Activated T-helper 1 cell treated with anti-CD3 and anti-CD28 coated beads, Interleukin-12 subunit alpha, Interleukin-12 subunit beta, Interleukin-2, Interleukin-4 antibody, amounts not matched to agents 30 ng/mL and 10 ng/mL and 1 ng/mL, durations not matched to agents 14 hours and 24 hours and 36 hours (primary cell): ENCODE measurements around the gene HNRNPUL2. TPM values are rescaled to one million over a fixed set of nuclear protein-coding genes. Genes with fewer than 3 reads are reported as not detected.
A peak's percentile ranks its signal among the peaks of the same experiment; 100 is the strongest.
"Not testable (repeated sequence)": the region's sequence is repeated elsewhere in the genome, so short reads cannot be mapped to it uniquely, and the experiment has no call there.

Experiments used
- DNase-seq: peaks from one replicate; pipeline ENCODE4 v3.0.0; 2021; ENCODE audit warnings: low spot score
- H3K27ac Mint-ChIP-seq: one replicate; pipeline ENCODE4 v1.8.0; 2021; ENCODE audit warnings: mild to moderate bottlenecking, mixed read lengths
- H3K27me3 Mint-ChIP-seq: one replicate; pipeline ENCODE4 v1.8.0; 2022; ENCODE audit warnings: mild to moderate bottlenecking, moderate library complexity, mixed read lengths; ENCODE audit not compliant: insufficient read depth
- H3K36me3 Mint-ChIP-seq: one replicate; pipeline ENCODE4 v1.8.0; 2021; ENCODE audit warnings: low read depth, mixed read lengths
- H3K4me1 Mint-ChIP-seq: one replicate; pipeline ENCODE4 v1.8.0; 2021; ENCODE audit warnings: low read depth, mixed read lengths
- H3K4me3 Mint-ChIP-seq: one replicate; pipeline ENCODE4 v1.8.0; 2021; ENCODE audit warnings: mild to moderate bottlenecking, moderate library complexity, mixed read lengths
- H3K9me3 Mint-ChIP-seq: one replicate; pipeline ENCODE4 v1.8.0; 2021; ENCODE audit warnings: mixed read lengths
- intact Hi-C: fragments of 100-400 bp; cut with micrococcal nuclease; formaldehyde crosslinking; loops from one replicate; pipeline ENCODE4 v1.15.1; 2024
- total RNA-seq: library from RNA; stranded (reverse); gene quantifications from 2 replicates; pipeline ENCODE4 v1.2.3, GENCODE V29; 2022

HNRNPUL2 gene
- total RNA-seq, 1 donor from 2014 or later = 53.0 TPM

DNA sequence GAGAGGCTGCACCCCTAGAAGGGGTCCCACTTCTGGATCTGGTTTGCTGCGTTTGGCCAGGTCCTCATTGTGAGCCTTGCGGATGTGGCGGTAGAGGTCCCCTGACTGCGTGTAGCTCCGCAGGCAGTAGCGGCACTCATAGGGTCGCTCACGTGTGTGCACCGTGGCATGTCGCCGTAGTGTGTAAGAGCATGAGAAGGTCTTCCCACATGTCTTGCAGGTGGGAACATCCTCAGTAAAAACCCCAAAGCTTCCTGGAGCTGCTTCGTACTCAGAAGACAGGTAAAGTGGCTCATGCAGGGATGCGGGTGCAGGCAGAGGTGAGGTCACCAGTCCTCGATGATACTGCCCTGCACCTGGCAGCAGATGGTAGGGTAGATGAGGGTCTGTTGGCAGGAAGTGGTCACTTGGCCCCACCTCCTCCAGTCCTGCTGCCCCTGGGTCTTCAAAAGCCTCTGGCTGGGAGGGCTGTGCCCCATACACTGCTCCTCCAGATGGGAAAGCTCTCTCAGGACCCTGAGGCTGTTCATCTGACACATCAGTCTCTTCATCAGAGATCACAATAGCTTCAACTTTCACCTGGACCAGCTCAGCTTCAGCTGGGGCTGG is 25.0 kb upstream of the HNRNPUL2 start:
- H3K9me3 Mint-ChIP-seq = no peaks in the 10 kb centered on the region
- H3K4me1 Mint-ChIP-seq = peaks cover 12% of the 10 kb centered on the region
- no peak overlapping the region for H3K27ac Mint-ChIP-seq
- H3K4me3 Mint-ChIP-seq = peak overlapping the region; percentile 5
- peaks cover 8% of the 10 kb centered on the region for H3K36me3 Mint-ChIP-seq
- no peak for DNase-seq
- H3K27me3 Mint-ChIP-seq = no peaks in the 10 kb centered on the region
- intact Hi-C loops = loop anchor here (5.0 kb wide), 1 partner anchor 140 kb away; the partner anchor contains the start of genes EML3 and ROM1

- intact Hi-C loops = loop anchor here (5.0 kb wide), 1 partner anchor 138 kb away; the partner anchor contains the start of genes EML3 and ROM1
These were observed 22.7 kb upstream of the HNRNPUL2 start for GRCh38 chr11:62749931-62750330.

DNA sequence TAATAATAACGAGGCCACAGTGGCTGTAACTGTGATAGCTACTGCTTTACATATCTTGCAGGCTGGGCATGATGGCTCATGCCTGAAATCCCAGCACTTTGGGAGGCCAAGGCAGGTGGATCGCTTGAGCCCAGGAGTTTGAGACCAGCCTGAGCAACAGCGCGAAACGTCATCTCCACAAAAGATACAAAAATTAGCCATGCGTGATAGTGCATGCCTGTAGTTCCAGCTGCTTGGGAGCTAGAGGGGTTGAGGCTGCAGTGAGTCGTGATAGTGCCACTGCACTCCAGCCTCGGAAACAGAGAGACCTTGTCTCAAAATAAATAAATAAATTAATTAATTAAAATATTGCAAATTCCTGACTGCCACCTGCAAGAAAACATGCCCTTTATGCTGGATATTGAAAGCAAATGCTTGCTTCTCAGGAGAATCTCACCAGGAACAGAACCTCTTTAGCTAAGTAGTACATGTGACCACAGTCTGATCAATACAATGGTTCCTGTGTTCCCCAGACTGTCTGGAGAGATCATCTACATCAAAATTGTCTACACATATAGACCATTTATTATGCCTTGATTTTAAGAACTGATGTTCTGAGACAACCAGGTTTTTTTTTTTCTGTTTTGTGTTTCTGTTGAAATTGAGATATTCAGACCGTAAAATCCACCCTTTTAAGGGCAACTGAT is 20.4 kb upstream of the HNRNPUL2 start:
- H3K4me3 Mint-ChIP-seq = no peak overlapping the region
- H3K4me1 Mint-ChIP-seq = peaks cover 2% of the 10 kb centered on the region
- H3K27ac Mint-ChIP-seq = no peak overlapping the region
- intact Hi-C loops = no loop called here
- no peak for DNase-seq
- no peaks in the 10 kb centered on the region for H3K27me3 Mint-ChIP-seq
- no peaks in the 10 kb centered on the region for H3K9me3 Mint-ChIP-seq
- H3K36me3 Mint-ChIP-seq = peaks cover 8% of the 10 kb centered on the region

More at GRCh38 chr11:62749931-62750330, 22.7 kb upstream of the HNRNPUL2 start:
- H3K27ac Mint-ChIP-seq, H3K36me3 Mint-ChIP-seq, H3K9me3 Mint-ChIP-seq, H3K27me3 Mint-ChIP-seq, DNase-seq, H3K4me3 Mint-ChIP-seq: not testable (repeated sequence)
- H3K4me1 Mint-ChIP-seq = peaks cover 12% of the 10 kb centered on the region

DNA sequence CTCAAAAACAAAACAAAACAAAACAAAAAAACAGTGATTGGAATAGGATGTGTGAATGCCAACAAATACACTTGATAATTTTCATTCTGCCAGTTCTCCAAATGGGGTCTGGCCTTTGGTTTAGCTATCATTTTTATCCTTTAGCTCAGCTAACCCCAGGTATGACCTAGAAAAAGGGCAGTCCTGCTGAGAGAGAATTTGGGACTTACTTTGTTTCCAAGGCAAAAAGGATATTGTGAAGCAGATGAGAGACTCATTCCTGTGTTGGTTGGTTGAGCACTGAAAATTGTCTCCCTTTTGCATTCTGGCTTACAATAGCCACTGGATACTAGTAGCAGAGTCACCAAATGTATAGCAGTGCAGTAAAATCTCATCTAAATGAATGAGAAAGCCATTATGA is 9.9 kb upstream of the HNRNPUL2 start:
- no peak overlapping the region for H3K4me3 Mint-ChIP-seq
- DNase-seq = no peak
- H3K4me1 Mint-ChIP-seq = peaks cover 7% of the 10 kb centered on the region
- peaks cover 22% of the 10 kb centered on the region for H3K36me3 Mint-ChIP-seq
- intact Hi-C loops = no loop called here
- no peak overlapping the region for H3K27ac Mint-ChIP-seq
- no peaks in the 10 kb centered on the region for H3K27me3 Mint-ChIP-seq
- H3K9me3 Mint-ChIP-seq = no peaks in the 10 kb centered on the region

GRCh38 chr11:62732830-62733229 is 5.6 kb upstream of the HNRNPUL2 start:
- Mint-ChIP-seq H3K4me1 (peaks cover 15% of the 10 kb centered on the region), H3K27me3 (no peaks in the 10 kb centered on the region), H3K9me3 (no peaks in the 10 kb centered on the region), H3K27ac (peak overlapping the region; percentile 40), H3K4me3 (no peak overlapping the region), H3K36me3 (peaks cover 17% of the 10 kb centered on the region)
- intact Hi-C loops = loop anchor here (1.0 kb wide), 1 partner anchor 20 kb away; no protein-coding TSS in a partner anchor
- DNase-seq = no peak

DNA sequence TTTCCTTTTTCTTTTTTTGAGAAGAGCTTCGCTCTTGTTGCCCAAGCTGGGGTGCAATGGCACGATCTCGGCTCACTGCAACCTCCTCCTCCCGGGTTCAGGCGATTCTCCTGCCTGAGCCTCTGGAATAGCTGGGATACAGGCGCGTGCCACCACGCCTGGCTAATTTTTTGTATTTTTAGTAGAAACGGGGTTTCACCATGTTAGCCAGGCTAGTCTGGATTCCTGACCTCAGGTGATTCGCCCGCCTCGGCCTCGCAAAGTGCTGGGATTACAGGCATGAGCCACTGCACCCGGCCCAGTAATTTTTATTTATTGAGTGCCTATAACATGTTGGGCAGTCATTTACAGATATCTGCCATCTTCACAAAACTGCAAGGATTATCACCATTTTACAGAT is 2.8 kb upstream of the HNRNPUL2 start:
- intact Hi-C loops, H3K9me3 Mint-ChIP-seq, H3K27me3 Mint-ChIP-seq, DNase-seq, H3K27ac Mint-ChIP-seq: not testable (repeated sequence)
- Mint-ChIP-seq H3K4me1 (peaks cover 23% of the 10 kb centered on the region), H3K36me3 (peaks cover 25% of the 10 kb centered on the region), H3K4me3 (peak overlapping the region; percentile 91)

DNA sequence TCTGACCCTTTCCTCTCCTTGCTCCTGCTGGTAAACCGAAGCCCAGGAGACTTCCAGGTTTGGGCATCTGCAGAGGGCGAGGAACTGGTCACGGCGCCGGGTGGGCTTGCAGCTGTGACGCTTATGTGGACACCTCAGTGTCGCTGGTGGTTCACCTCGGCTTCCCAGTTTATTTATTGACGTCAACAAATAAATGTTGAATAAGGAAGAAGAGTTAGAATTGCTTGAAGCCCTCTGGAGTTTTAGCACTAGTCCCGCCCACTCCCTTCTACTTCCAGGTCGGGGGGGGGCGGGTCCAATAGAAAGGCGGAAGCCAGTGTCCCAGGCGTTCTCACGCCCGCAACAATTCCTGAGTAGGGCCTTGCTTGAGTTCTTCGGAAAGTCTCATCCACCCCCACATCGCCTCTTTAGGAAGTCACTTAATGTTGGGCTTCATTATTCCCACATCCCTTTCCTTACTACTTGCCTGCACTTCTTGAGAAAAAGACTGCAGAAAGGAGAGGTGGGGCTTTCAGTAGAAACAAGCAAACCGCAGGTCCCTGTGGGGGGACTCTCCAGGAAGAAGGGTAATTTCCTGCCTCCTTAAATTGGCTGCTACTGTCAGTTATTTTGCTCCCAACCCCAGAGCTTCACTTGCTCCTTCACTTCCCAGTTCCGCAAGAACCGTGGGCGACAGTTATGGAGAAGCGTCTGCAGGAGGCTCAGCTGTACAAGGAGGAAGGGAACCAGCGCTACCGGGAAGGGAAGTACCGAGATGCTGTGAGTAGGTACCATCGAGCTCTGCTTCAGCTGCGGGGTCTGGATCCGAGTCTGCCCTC is 1.1 kb upstream of the HNRNPUL2 start, which contains the start of gene TTC9C:
Gene TTC9C, plus strand, starts transcription at position 316 of the 818 bp plus-strand sequence. Its CDS starts 363 bp downstream, at position 679.
- peaks cover 37% of the 10 kb centered on the region for H3K36me3 Mint-ChIP-seq
- H3K4me1 Mint-ChIP-seq = peaks cover 39% of the 10 kb centered on the region
- H3K4me3 Mint-ChIP-seq = peak within 1 kb of the TSS; percentile 91
- DNase-seq = peak; percentile 77
- no peaks in the 10 kb centered on the region for H3K9me3 Mint-ChIP-seq
- H3K27me3 Mint-ChIP-seq = no peaks in the 10 kb centered on the region
- H3K27ac Mint-ChIP-seq = peak within 1 kb of the TSS; percentile 99
- intact Hi-C loops = loop anchor here (1.0 to 2.0 kb wide), 6 partner anchors 25 to 152 kb away; partner anchors contain the start of genes POLR2G, SLC3A2, STX5 and TAF6L

- Mint-ChIP-seq H3K9me3 (no peaks in the 10 kb centered on the region), H3K27me3 (no peaks in the 10 kb centered on the region), H3K4me3 (peak overlapping the region; percentile 91), H3K36me3 (peaks cover 37% of the 10 kb centered on the region), H3K27ac (peak overlapping the region; percentile 99), H3K4me1 (peaks cover 39% of the 10 kb centered on the region)
- peak; percentile 86 for DNase-seq
- intact Hi-C loops = loop anchor here (1.0 to 2.0 kb wide), 16 partner anchors 19 to 153 kb away; partner anchors contain the start of genes C11orf98, CSKMT, GANAB and MTA2
These were observed 564 bp upstream of the HNRNPUL2 start for GRCh38 chr11:62727872-62728170.

DNA sequence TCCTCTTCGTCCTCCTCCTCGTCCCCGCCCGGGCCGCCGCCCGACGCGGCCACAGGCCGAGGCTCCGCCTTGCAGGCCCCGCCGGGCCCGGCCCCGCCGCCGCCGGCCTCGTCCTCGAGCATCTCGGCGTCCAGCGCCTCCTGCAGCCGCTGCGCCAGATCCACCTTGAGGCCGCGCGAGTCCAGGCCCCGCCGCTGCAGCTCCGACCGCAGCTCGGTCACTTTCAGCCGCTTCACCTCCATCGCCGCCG is 417 bp downstream of the HNRNPUL2 start:
- no peaks in the 10 kb centered on the region for H3K27me3 Mint-ChIP-seq
- peaks cover 46% of the 10 kb centered on the region for H3K36me3 Mint-ChIP-seq
- H3K27ac Mint-ChIP-seq = peak overlapping the region; percentile 99
- H3K9me3 Mint-ChIP-seq = no peaks in the 10 kb centered on the region
- H3K4me1 Mint-ChIP-seq = peaks cover 48% of the 10 kb centered on the region
- peak overlapping the region; percentile 91 for H3K4me3 Mint-ChIP-seq
- DNase-seq = no peak
- intact Hi-C loops = loop anchor here (1.0 kb wide), 10 partner anchors 18 to 136 kb away; partner anchors contain the start of genes C11orf98, CSKMT, GANAB and MTA2

DNA sequence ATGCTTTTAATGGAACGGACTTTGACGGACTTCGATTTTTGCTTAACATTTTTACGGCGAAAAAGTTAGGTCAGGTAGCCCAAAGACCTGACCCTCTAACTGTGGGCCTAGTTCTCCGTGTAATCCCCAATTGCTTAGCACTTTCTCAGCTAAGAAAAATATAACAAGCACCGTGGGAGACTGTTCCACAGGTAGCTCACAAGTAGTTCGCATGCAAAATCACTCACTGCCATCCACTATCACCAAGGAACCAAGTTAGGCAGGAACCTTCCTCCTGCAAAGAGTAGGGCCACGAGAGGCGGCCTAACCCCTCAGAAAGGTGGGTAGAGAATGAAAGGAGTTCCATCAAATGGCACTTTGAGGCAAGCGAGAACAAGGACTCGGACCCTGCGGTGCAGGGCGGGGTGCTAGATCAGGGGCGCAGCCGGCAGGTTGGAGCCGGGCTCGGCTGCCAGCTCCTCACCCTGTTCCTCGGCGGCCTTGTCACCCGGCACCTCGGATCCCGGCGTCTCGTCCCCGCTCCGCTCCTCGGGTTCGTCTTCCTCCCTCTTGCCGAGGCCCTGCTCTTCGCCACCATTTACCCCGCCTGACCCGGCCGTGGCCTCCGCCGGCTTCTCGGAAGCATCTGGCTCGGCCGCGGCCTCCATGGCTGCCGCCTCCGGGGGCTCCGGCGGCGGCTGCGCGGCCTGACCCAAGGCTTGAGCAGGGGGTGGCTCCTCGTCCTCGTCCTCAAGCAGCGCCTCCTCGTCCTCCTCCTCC is 922 bp downstream of the HNRNPUL2 start:
- no peaks in the 10 kb centered on the region for H3K27me3 Mint-ChIP-seq
- DNase-seq = no peak
- H3K36me3 Mint-ChIP-seq = peaks cover 51% of the 10 kb centered on the region
- H3K9me3 Mint-ChIP-seq = no peaks in the 10 kb centered on the region
- peaks cover 53% of the 10 kb centered on the region for H3K4me1 Mint-ChIP-seq
- peak overlapping the region; percentile 91 for H3K4me3 Mint-ChIP-seq
- intact Hi-C loops = no loop called here
- H3K27ac Mint-ChIP-seq = peak overlapping the region; percentile 80

DNA sequence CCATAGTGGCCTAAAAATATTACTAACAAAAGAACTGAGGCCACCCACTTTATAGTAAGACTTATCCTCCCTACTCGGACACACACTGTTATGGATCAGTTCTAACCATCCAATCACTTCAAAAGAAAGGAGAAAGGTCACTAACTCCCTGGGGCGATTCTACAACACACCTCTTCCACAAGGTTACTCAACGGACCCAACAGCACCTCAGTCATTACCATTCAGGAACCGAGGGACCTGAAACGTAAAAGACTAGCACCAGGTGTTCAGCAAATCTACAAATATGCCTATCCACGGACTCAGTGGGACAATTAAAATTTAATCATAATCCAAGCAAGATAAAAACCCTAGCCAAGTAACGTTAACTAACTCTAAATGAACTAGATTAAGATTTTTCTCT is 1.6 kb downstream of the HNRNPUL2 start:
- H3K36me3 Mint-ChIP-seq = peaks cover 55% of the 10 kb centered on the region
- H3K27ac Mint-ChIP-seq = peak overlapping the region; percentile 80
- no peak for DNase-seq
- intact Hi-C loops = loop anchor here (1.0 kb wide), 1 partner anchor 85 kb away; no protein-coding TSS in a partner anchor
- peak overlapping the region; percentile 91 for H3K4me3 Mint-ChIP-seq
- H3K9me3 Mint-ChIP-seq = no peaks in the 10 kb centered on the region
- H3K27me3 Mint-ChIP-seq = no peaks in the 10 kb centered on the region
- peaks cover 59% of the 10 kb centered on the region for H3K4me1 Mint-ChIP-seq

DNA sequence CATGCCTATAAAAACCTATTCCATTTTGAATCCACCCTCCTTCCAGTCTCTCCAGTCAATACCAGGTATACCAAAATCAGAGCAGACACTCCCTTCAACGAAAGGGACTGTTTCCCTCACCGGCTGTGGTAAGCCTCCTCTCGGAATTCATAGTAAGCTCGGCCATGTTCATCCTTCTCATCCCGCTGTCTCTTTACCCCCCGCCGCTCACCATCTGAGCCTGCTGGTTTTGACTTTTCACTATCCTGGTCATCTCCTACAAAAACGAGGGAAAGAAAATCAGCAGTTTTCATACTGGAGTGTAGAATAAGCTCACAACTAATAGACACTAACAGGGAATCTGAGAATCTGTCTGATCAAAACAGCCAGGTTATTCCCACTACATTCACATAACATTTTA is 3.1 kb downstream of the HNRNPUL2 start:
- Mint-ChIP-seq H3K4me1 (peaks cover 61% of the 10 kb centered on the region), H3K36me3 (peaks cover 68% of the 10 kb centered on the region), H3K27ac (peak overlapping the region; percentile 25), H3K4me3 (peak overlapping the region; percentile 91), H3K27me3 (no peaks in the 10 kb centered on the region), H3K9me3 (no peaks in the 10 kb centered on the region)
- no peak for DNase-seq
- intact Hi-C loops = loop anchor here (1.0 kb wide), 1 partner anchor 11 kb away; no protein-coding TSS in a partner anchor
